Fibroblast of the conjunctiva (primary cell): ENCODE data around the gene SRC.

Experiments
- DNase-seq: peaks from one replicate; pipeline ENCODE4 v3.0.0-alpha.2; 2010; ENCODE audit warnings: low read depth

SRC gene

GRCh38 chr20:37430044-37430443 is 84.1 kb downstream of the SRC start:
- no peak for DNase-seq

- no peak for DNase-seq
Observed at GRCh38 chr20:37430778-37431460, 85.0 kb downstream of the SRC start.

GRCh38 chr20:37431786-37432185 is 85.8 kb downstream of the SRC start:
- DNase-seq, result no peak

GRCh38 chr20:37432606-37433005 is 86.7 kb downstream of the SRC start:
- DNase-seq, result no peak

- no peak for DNase-seq
Observed at GRCh38 chr20:37435607-37436006, 89.7 kb downstream of the SRC start.

- no peak for DNase-seq
Observed at GRCh38 chr20:37436527-37437186, 90.7 kb downstream of the SRC start.

GRCh38 chr20:37437676-37438075 is 91.7 kb downstream of the SRC start:
- DNase-seq, result no peak

- DNase-seq, result no peak
Observed at GRCh38 chr20:37438464-37439222, 92.7 kb downstream of the SRC start.

GRCh38 chr20:37439223-37439933 is 93.4 kb downstream of the SRC start:
- no peak for DNase-seq

GRCh38 chr20:37441023-37441422 is 95.1 kb downstream of the SRC start:
- DNase-seq, result no peak

- no peak for DNase-seq
Observed at GRCh38 chr20:37442547-37442946, 96.6 kb downstream of the SRC start.

GRCh38 chr20:37442986-37443385 is 97.0 kb downstream of the SRC start:
- no peak for DNase-seq

- DNase-seq, result no peak
Observed at GRCh38 chr20:37443596-37443995, 97.7 kb downstream of the SRC start.

GRCh38 chr20:37445041-37445440 is 99.1 kb downstream of the SRC start:
- DNase-seq, result no peak

GRCh38 chr20:37446286-37447032 is 100.5 kb downstream of the SRC start:
- DNase-seq, result no peak

GRCh38 chr20:37447688-37448087 is 101.7 kb downstream of the SRC start:
- DNase-seq, result no peak

- DNase-seq, result no peak
Observed at GRCh38 chr20:37449276-37449675, 103.3 kb downstream of the SRC start.

- DNase-seq, result no peak
Observed at GRCh38 chr20:37450344-37450743, 104.4 kb downstream of the SRC start.

- no peak for DNase-seq
Observed at GRCh38 chr20:37451616-37452015, 105.7 kb downstream of the SRC start.

- DNase-seq, result no peak
Observed at GRCh38 chr20:37452236-37452635, 106.3 kb downstream of the SRC start.

- no peak for DNase-seq
Observed at GRCh38 chr20:37453288-37453687, 107.3 kb downstream of the SRC start.

GRCh38 chr20:37453836-37454235 is 107.9 kb downstream of the SRC start:
- no peak for DNase-seq
